GM18909 (cell line): ENCODE measurements around the gene EPB41L4B.
"Not testable (repeated sequence)": the region's sequence is repeated elsewhere in the genome, so short reads cannot be mapped to it uniquely, and the experiment has no call there.

ENCODE experiments used
- ATAC-seq: cut with Tn5 transposase; IDR thresholded peaks from one replicate; pipeline ENCODE4 v1.9.1; 2021; ENCODE audit warnings: mild to moderate bottlenecking; ENCODE audit not compliant: unreplicated experiment, poor library complexity

The EPB41L4B gene

DNA sequence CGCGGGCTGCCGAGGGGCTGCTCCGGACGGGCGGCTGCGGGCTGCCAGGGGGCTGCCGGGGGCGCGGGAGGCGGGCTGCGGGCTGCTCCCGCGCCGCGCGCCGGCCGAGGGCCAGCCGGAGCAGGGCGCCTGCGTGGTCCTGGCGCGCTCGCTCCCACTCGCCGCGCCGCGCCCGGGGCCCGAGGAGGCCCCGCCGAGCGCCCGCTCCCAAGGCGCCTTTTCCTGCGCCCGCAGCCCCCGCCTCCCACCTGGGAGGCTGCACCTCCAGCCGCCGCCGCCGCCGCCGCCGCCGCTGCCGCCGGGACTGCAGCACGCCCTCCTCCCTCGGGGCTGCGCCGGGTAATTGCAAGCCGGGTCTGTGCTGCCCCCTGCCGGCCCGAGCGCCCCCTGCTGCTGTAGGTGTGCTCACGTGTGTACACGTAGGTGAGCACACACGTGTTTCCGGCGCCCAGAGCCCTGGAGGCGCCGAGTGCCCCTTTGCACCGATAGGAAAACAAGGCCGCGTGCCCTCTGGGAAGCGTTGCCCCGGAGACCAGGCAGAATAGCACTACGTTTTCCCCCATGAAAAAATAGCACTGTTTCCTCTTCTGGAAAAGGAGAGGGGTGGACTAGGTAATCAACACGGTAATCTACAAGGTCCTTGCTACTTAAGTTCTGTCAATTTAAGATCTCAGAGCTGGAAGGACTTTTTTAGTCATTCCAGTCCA is at the start of gene EPB41L4B:
Gene EPB41L4B, minus strand, starts transcription at position 318 of the 707 bp plus-strand sequence. CDS start 613 bp downstream, outside the sequence.
- ATAC-seq: peak; percentile 99

DNA sequence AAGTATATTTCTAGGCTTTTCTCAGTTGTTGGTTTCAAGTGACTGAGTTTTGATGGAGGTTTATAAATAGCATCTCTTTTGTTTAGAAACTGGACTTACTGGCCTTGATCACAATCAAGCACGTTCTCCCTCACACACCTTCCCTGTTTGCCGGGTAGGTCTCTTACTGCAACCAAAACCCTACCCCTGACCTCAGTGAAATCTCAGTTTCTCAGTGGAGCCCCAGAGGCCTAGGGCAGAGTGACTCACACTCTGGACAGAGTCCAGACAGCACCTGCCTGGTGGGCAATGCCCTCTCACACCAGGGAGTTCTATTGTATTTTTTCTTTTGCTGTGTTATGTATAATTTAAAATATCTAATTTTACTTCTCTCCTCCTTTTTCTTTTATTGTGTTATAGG is 48.4 kb upstream of the EPB41L4B start:
- ATAC-seq: peak; percentile 77

DNA sequence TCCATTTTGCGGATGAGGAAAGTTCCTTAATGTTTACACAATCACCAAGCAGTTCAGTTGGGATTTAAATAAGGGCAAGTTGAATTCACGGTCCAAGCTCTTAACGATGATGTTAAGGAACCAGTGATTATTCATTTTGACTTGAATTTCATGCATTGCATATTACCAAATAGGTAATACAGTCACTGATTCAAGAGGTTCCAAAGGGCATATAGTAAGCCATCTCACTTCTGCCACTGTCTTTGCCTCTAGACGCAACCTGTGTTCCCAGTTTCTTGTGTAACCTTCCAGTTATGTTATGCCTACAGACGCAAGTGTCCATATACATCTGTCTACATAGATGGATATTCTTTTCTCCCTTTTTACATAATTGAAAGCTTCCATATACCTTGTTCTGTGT is 39.9 kb upstream of the EPB41L4B start:
- no peak for ATAC-seq

DNA sequence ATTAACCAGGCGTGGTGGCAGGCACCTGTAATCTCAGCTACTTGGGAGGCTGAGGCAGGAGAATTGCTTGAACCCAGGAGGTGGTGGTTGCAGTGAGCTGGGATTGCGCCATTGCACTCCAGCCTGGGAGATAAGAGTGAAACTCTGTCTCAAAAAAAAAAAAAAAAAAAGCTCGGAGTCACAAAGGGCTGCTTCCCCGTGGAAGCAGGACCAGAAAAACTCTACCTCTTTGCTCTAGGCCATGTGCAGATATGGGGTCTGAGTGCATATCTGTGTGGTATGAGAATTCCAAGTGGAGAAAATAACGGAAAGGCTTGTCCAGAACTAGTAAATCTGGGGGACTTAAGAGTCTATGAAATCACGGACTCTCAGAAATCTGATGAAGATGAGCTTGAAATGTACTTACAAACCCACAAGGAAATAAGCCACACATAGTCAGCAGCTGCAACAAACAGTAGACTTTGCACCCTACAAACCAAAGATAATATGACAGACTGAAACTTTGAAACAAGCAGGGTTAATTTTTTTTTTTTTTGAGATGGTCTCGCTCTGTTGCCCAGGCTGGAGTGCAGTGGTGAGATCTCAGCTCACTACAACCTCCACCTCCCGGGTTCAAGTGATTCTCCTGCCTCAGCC is 38.2 kb upstream of the EPB41L4B start:
- ATAC-seq: not testable (repeated sequence)

DNA sequence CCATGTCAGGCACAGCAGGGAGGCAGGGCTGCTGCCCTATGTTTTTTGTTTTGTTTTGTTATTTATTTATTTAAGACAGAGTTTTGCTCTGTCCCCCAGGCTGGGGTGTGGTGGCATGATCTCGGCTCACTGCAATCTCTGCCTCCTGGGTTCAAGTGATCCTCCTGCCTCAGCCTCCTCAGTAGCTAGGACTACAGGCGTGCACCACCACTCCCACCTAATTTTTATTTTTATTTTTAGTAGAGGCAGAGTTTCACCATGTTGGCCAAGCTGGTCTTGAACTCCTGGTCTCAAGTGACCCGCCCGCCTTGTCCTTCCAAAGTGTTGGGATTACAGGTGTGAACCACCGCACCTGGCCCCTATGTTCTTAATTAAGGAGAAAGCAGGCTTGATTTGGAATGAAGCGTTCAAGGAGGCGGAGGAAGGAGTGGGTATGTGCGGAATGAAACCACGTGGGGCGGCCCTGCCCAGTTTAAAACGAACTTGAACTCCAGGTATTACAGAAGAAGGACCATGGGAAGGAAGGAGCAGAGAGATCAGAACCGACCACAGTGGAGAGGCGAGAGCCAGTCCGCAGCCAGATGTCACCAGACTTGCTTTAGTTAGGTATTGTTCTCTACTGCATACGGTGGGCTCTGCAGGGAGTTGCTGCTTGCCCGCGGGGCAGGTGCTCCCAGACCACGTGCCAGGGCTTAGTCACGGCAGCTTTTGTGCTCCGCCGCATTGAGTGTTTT is 34.9 kb upstream of the EPB41L4B start:
- no peak for ATAC-seq

DNA sequence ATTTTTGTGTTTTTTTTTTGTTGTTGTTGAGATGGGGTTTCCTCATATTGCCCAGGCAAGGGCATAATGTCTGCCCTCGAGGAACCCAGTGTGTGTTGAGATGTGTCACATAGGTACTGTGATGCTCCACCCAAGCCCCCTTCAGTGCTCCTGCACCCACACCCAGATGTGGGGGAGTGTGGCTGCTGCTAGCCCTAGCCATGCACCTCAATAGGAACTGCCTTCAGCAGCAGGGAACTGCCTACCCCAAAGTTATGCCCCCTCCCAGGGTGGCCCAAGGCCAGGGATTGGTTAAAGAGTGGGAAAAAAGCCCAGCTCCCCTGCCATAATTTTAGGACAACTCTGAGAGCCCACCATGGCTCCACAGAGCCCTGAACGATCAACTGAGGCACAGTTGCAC is 33.3 kb upstream of the EPB41L4B start:
- no peak for ATAC-seq

DNA sequence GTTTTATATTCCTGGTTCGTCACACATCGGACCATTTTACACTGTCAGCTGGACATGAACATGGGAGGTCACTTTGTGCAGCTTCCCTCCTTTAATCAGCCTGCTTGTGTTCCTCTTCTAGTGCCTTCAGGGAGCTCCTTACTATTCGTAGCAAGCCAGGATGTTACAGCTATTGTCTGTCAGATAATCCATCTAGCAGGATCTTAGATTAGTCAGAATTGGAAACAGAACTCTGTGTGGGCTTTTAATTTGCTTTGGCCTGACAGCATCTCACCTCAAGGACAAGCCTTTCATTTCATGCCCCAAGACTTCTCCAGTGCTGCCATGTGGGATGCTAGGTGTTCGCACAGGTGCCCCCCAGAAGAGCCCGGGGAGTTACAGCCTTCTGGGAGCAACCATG is 30.2 kb upstream of the EPB41L4B start:
- ATAC-seq: no peak

DNA sequence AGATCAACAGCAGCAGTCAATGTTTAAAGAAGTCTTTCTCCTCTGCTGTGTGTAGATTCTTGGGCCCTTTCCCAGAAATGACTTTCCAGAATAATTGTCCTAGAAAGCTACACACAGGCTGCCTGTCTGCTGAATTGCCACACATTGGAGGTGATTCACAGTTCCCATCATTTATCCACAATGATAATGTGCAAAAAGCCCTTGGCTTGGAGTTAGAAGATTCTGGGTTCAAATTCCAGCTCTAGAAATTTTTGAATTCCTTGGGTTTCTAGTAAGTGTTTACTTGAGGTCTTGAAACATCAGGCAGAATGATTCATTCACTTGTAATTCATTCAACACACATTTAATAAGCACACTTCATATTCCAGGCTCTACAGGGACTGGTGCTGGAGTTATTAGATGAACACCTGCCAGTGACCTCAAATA is 28.6 kb upstream of the EPB41L4B start:
- ATAC-seq: no peak

DNA sequence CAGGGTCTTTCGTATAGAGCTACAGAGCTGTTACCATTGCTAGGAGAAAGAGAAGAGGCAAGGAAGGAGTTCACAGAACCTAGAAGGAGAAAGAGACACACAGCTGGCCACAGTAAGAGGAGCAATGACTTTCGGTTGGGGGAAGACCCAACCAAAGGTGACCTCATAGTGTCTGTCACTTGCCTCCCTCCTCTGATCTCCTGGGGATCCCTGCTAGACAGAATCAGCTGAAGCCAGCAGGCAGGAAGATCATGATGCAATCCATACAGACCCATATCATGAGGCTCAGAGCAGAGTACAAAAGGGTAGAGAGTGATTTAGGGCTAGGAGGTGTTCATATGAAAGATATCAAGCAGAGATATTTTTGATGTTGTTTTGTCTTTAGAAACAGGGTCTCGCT is 26.0 kb upstream of the EPB41L4B start:
- ATAC-seq: no peak

DNA sequence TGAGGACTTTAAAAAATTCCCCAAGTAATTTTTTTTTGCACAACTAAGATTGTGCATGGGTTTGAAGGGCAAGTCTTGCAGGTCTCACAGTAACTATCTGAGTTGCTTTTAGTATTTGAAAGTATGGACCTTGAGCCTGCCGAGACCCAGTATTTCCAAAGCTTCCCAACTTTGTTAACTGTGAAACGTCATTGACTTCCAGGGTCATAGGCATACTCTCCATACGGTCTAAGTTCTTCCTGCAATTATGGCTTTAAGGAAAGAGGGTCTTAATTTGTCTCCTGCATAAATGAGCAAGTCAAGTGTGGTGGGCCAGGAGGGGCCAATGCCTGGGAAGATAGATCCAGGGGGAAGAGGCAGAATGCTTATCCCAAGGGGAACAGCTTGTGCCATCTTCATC is 24.0 kb upstream of the EPB41L4B start:
- ATAC-seq: no peak

DNA sequence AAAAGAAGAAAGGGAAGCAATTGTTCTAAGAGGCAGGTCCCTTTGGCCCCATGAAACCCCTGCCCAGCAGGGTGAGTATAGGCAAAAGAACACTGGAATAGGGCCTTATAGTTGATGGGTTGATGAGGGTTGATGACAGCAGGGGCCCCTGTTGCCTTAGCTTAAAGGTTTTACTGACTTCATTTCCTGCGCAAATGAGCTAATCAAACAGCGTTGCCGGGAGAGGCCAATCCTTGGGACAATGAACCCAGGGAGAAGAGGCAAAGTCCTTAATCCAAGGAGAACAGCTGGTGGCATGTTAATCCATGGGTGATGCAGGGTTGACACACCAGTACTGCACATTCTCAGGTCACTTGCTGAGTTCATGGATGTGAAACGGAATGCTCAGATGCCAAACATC is 22.0 kb upstream of the EPB41L4B start:
- ATAC-seq: no peak

DNA sequence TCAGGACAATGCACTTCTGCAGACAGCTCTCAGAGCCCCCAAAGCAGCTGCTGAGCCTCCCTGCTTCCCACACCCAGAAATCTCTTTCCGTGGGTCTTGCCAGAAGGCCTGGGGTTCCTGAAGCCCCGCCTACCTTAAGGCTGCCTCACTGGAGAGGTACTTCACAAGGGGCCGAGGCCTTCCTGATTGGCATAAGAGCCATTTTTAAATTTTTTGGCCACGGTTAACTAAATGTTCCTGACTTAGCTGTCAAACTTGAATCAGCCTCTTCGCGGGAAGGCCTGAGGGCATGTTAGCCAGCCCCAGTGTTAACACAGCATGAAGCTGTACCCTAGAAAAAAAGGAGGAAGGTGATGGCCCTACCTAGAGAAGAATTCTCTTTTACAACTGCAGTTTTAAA is 20.7 kb upstream of the EPB41L4B start:
- no peak for ATAC-seq

DNA sequence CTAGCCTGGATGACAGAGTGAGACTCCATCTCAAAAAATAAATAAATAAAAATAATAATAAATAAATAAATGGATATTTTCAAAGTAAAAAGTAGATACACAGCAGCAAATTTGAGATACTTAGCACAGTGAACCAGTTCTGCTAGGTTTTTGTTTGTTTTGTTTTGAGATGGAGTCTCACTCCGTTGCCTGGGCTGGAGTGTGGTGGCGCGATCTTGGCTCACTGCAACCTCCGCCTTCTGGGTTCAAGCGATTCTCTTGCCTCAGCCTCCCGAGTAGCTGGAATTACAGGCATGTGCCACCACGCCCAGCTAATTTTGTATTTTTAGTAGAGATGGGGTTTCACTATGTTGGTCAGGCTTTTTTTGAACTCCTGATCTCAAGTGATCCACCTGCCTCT is 20.1 kb upstream of the EPB41L4B start:
- ATAC-seq: not testable (repeated sequence)

DNA sequence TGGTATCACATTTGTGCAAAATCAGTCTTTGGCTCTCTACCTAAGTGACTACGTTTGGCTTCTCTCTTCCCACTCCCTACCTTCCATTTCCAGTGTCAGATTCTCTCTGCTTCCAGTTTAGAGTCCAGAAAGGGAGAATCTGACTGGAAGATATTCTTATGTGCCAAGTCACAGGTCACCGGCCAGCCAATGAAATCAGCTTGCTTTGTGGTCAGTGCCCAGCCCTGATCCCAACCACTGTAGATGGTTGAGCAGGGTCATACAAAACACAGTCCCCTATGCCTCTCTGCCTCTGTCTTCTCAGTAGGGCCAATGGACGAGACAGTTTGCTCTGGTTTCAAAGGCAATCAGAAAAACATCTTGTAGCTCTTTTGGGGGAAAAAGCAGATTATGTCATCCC is 15.6 kb upstream of the EPB41L4B start:
- ATAC-seq: no peak

DNA sequence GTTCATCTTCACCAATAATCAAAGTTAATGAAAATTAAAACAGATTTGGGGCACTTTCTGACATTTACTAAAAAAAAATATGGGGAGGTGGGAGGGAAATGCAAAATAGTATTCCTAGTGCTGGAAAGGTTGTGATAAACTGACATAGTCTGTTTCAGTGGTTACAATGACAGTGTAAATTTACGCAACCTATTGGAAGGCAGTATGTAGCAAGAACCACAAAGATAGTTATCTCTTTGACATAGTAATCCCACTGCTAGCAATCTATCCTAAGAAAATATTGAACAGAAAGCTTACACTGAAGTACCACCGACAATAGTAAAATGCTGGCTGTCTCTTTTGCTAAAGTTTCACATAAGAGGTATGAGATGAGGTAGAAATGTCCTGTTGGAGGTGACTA is 15.1 kb upstream of the EPB41L4B start:
- ATAC-seq: no peak

DNA sequence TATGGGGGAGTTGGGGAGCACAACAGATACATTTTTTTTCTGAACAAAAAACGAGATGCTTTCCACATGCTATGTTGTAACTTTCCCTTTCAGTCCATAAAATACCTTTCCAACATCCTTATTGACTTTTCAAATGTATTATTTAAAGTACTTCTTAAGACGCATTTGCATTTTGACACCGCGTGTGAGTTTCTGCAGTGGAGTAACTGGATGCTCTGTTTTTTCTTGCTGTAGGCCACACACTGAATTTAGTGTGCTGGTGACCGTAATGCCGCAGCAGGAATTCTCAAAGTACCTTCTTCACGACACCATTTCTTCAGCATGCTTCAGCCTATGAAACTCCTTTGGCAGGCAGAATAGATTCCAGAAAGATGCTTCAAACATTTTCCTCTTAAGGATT is 14.3 kb upstream of the EPB41L4B start:
- no peak for ATAC-seq

DNA sequence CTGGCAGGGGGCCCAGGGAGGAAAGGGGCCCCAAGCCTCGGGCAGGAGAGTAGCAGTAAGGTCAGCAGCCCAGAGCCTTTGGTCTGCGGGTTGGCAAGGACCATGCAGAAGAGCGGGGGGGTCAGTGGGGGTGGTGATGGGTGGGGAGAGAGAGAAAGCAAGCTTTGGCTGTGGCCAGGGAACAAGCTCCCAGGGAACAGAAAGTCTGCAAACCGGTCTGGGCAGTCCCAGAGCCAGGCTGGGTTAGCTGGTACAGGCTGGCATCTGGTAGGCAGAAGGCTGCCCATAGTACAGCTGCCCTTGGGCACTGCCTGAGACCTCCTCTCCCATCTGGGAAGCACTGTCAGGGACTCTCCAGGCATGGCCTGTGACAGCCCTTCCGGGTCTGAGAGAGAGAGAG is 10.5 kb upstream of the EPB41L4B start:
- ATAC-seq: no peak

DNA sequence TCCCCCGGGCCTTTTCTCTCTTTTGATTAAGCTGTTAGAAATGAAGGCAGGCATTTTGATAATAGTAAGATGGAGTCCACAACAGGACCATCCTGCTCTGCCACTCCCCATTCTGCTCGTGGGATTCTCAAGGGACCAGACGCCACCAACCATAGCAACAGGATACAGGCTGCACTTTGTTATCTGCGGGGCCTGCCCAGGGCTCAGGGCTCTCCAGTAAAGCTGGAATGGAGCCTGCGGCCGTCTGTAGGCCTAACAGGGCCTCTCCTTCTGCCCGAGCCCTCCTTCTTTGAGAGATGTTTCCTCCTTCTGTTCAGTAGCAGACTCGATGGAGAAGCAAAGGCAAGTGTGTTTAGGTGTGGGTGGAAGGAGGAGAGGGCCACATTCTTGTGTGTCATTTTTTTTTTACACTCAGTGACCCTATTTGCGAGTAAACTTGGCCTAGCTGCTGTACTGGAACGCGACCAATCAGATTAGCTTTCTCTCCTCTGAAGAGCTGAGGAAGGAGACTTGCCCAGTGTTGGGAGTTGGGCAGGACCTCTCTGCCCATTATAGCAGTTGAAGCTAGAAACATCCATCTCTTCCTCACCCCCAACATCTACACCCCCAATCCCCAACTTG is 8.9 kb upstream of the EPB41L4B start:
- no peak for ATAC-seq

DNA sequence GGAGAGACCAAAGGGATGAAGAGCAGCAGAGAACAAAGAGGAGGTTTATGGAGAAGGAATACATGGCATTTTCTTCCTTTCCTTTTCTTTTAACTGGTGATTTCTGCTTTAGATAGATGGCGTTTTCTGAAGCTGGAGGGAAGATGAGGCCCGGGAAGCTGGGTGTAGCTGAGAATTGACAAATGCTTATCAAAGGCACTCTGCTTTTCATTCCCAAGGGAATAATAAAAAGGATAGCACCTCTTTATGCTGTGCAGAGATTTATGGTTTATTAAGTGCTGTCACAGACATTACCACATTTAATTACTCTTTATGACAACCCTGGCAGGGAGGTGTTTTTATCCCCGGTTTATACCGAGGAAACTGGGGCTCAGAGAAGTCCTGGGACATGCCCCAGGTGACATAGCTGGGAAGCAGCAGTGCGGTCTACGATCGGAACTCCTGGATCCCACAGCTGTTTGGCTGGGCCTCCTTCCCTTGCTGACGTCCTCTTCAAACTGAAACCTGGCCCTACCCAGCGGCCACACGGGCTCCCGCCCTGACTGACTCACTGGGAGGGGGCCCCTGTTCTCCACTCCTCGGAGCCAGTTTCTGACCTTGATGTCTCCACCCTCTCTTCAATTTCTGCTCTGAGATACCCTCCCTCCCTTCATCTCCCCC is 8.2 kb upstream of the EPB41L4B start:
- no peak for ATAC-seq

DNA sequence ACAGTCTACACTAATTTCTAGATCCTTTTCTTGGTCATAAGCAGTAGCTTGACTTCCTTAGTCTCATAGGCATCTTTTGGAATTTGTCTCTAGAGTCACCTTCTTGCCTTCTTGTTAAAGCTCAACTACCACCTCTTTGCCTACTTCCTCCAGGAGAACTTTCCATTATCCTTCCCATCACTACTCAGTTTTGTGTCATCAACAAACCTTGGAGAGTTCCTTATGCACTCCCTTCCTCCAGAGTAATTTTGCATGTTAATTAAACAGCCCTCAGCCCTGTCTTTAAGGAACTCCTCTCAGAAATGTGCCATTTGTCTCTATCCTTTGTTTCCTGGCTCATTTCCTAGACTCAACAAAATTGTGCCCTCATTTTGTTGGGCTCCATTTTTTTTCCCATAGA is 4.2 kb upstream of the EPB41L4B start:
- no peak for ATAC-seq

DNA sequence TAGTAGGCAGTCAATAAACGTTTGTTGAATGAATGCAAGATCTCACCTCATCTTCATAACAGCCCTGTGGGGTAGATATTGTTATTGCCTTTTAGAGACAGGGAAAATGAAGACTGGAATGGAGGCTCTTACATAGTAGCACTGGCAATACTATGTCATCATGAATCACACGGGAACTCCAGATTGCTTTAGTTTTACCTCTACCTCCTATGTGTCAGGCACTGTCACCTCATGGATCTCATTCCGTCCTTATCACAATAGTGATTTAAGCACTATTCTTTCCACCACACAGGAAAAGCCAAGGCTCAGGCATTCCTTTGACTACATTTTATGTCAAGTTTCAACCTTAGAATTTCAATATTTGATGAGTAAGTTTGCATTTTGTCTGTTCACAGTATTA is 2.9 kb upstream of the EPB41L4B start:
- no peak for ATAC-seq
